Fibroblast of lung (primary cell): ENCODE data around the gene KRTAP5-9. TPM values are rescaled to one million over a fixed set of nuclear protein-coding genes. Genes with fewer than 3 reads are reported as not detected.
"Not testable (repeated sequence)": the region's sequence is repeated elsewhere in the genome, so short reads cannot be mapped to it uniquely, and the experiment has no call there.

Source experiments
- DNase-seq, 2 donors: peaks; one replicate each; pipeline versions ENCODE4 v3.0.0 to v3.0.0-alpha.2; 2010; ENCODE audit warnings: low read depth in 2 of 2
- H2AFZ ChIP-seq: 2 replicates; pipeline ENCODE4 v1.5.1; 2012; ENCODE audit warnings: low read length, control low read depth, inconsistent platforms
- H3K27ac ChIP-seq: 2 replicates; pipeline ENCODE4 v1.5.1; 2011; ENCODE audit warnings: low read length, control low read depth; ENCODE audit not compliant: insufficient read depth
- H3K27me3 ChIP-seq: 2 replicates; pipeline ENCODE4 v1.5.1; 2011; ENCODE audit warnings: mild to moderate bottlenecking, low read length; ENCODE audit not compliant: control insufficient read depth, insufficient read depth
- H3K36me3 ChIP-seq: 2 replicates; pipeline ENCODE4 v1.5.1; 2011; ENCODE audit warnings: low read length; ENCODE audit not compliant: control insufficient read depth, insufficient read depth
- H3K4me1 ChIP-seq: 2 replicates; pipeline ENCODE4 v1.5.1; 2011; ENCODE audit warnings: low read length; ENCODE audit not compliant: control insufficient read depth, insufficient read depth; ENCODE audit errors: extremely low read depth
- H3K4me2 ChIP-seq: 2 replicates; pipeline ENCODE4 v1.5.1; 2011; ENCODE audit warnings: low read length, control low read depth; ENCODE audit not compliant: insufficient read depth; ENCODE audit errors: extremely low read depth
- H3K4me3 ChIP-seq, 4 experiments: fragments of 200-600 bp in 1 of 4; sonication (generic) in 1 of 4; replicated peaks in 1 of 4; 2 replicates each; pipeline ENCODE4 v1.5.1; 2011 to 2016; ENCODE audit warnings: low read length in 4 of 4, low read depth in 3 of 4, mild to moderate bottlenecking in 3 of 4, control low read depth in 2 of 4, inconsistent platforms in 1 of 4, mixed read lengths in 1 of 4; ENCODE audit not compliant: insufficient read depth in 1 of 4; ENCODE audit errors: control extremely low read depth in 1 of 4
- H3K79me2 ChIP-seq: 2 replicates; pipeline ENCODE4 v1.5.1; 2012; ENCODE audit warnings: mild to moderate bottlenecking, low read length, inconsistent platforms; ENCODE audit not compliant: control insufficient read depth, insufficient read depth
- H3K9ac ChIP-seq: 2 replicates; pipeline ENCODE4 v1.5.1; 2011; ENCODE audit warnings: mild to moderate bottlenecking, low read length, control low read depth; ENCODE audit not compliant: insufficient read depth
- H3K9me3 ChIP-seq: 2 replicates; pipeline ENCODE4 v1.5.1; 2012; ENCODE audit warnings: low read depth, low read length; ENCODE audit not compliant: control insufficient read depth, insufficient read depth
- H4K20me1 ChIP-seq: 2 replicates; pipeline ENCODE4 v1.5.1; 2011; ENCODE audit warnings: low read length; ENCODE audit not compliant: control insufficient read depth, insufficient read depth; ENCODE audit errors: extremely low read depth
- CTCF ChIP-seq, 2 donors: IDR thresholded peaks in 1 of 2; conservative IDR thresholded peaks in 1 of 2; 1 replicate in 1 of 2; 2 replicates in 1 of 2; pipeline ENCODE4 v1.5.1; 2011 to 2012; ENCODE audit warnings: low read length in 2 of 2, control low read depth in 1 of 2, inconsistent platforms in 1 of 2, low read depth in 1 of 2, mild to moderate bottlenecking in 1 of 2
- EZH2 ChIP-seq: IDR thresholded peaks from 2 replicates; pipeline ENCODE4 v1.5.1; 2012; ENCODE audit warnings: low read length, control low read depth, mild to moderate bottlenecking; ENCODE audit errors: missing control alignments
- polyA plus RNA-seq, 2 donors: library from polyadenylated mRNA; depleted of rRNA in 1 of 2; stranded (reverse) in 1 of 2; unstranded in 1 of 2; fragments of >200 nt; gene quantifications; 2 replicates each; pipeline ENCODE4 v1.2.1, GENCODE V29; 2011 to 2012; ENCODE audit warnings: missing spikeins in 1 of 2
- total RNA-seq: library from RNA; depleted of rRNA; stranded (reverse); fragments of >200 nt; gene quantifications from 2 replicates; pipeline ENCODE4 v1.2.1, GENCODE V29; 2014

Gene KRTAP5-9
- total and polyA plus RNA-seq, 2 donors (not counting 1 experiment from before 2014, with no cell fraction given): not detected

DNA sequence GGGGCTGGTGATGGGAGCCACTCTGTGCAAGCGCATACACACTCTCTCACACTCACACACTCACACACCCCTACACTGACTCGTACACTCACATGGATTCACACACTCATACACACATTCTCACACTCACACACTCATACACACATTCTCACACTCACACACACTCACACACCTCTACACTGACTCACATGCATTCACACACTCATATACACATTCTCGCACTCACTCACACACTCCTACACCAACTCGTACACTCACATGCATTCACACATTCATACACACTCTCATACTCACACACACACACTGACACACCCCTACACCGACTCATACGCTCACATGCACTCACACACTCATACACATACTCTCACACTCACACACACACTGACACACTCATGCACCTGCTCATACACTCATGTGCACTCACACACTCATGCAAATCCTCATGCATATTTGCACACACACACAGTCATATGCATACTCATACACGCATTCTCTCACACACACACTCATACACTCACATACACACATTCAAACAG lies 29.3 kb downstream of the KRTAP5-9 start:
- no peak overlapping the region for H3K9ac ChIP-seq
- H3K9me3 ChIP-seq: no peaks in the 10 kb centered on the region
- H4K20me1 ChIP-seq: no peaks in the 10 kb centered on the region
- no peak overlapping the region for H2AFZ ChIP-seq
- H3K4me1 ChIP-seq: no peaks in the 10 kb centered on the region
- no peak overlapping the region for H3K4me3 ChIP-seq
- TF ChIP-seq EZH2: no peak
- TF ChIP-seq CTCF (conservative IDR thresholded peaks at IDR 0.05 in 1 of 2, IDR thresholded peaks at IDR 0.05 in 1 of 2; ENCODE audit: low read depth in 1 of 2, low read length in 2 of 2): no peak
- H3K4me2 ChIP-seq: no peak overlapping the region
- DNase-seq: no peak
- no peaks in the 10 kb centered on the region for H3K27me3 ChIP-seq
- no peak overlapping the region for H3K27ac ChIP-seq
- no peaks in the 10 kb centered on the region for H3K36me3 ChIP-seq
- no peaks in the 10 kb centered on the region for H3K79me2 ChIP-seq

- H3K27me3 ChIP-seq, H3K9me3 ChIP-seq, DNase-seq, H3K27ac ChIP-seq, H4K20me1 ChIP-seq, H3K4me1 ChIP-seq, H2AFZ ChIP-seq, H3K79me2 ChIP-seq, H3K4me2 ChIP-seq, H3K4me3 ChIP-seq, H3K36me3 ChIP-seq, H3K9ac ChIP-seq: not testable (repeated sequence)
Observed at GRCh38 chr11:71579513-71579912, 31.3 kb downstream of the KRTAP5-9 start.

GRCh38 chr11:71580057-71581003 lies 32.1 kb downstream of the KRTAP5-9 start:
- Histone ChIP-seq H4K20me1 (no peaks in the 10 kb centered on the region), H3K27ac (no peak overlapping the region), H3K4me2 (no peak overlapping the region), H3K4me1 (no peaks in the 10 kb centered on the region), H2AFZ (no peak overlapping the region), H3K9ac (no peak overlapping the region), H3K9me3 (no peaks in the 10 kb centered on the region), H3K36me3 (no peaks in the 10 kb centered on the region), H3K27me3 (no peaks in the 10 kb centered on the region), H3K79me2 (no peaks in the 10 kb centered on the region), H3K4me3 (no peak overlapping the region)
- DNase-seq: peak; percentile 64 to 75
- TF ChIP-seq CTCF (conservative IDR thresholded peaks at IDR 0.05 in 1 of 2, IDR thresholded peaks at IDR 0.05 in 1 of 2; ENCODE audit: low read depth in 1 of 2, low read length in 2 of 2) (peak; percentile 87 to 97), EZH2 (no peak)
